AG04450 (cell line): ENCODE results near the gene MAML3. TPM values are rescaled to one million over a fixed set of nuclear protein-coding genes. Genes with fewer than 3 reads are reported as not detected.

Experiments used
- CTCF ChIA-PET: fragments of 300-600, 350-600 bp; formaldehyde crosslinking; extraction: SDS; loops from one replicate; lab custom pipeline; 2022; ENCODE audit warnings: antibody characterized with exemption, inconsistent platforms; lab: Charles Lee
- POLR2A ChIA-PET: fragments of 350-600 bp; formaldehyde crosslinking; extraction: SDS; loops from one replicate; lab custom pipeline; 2021; ENCODE audit warnings: antibody characterized with exemption, inconsistent platforms; lab: Yijun Ruan, JAX
- DNase-seq: peaks from one replicate; pipeline ENCODE4 v3.0.0-alpha.2; 2011; ENCODE audit warnings: low read depth, low spot score
- H3K27ac ChIP-seq: one replicate; pipeline ENCODE4 v1.5.1; 2012; ENCODE audit warnings: low read depth, low read length, control low read depth
- H3K27me3 ChIP-seq: one replicate; pipeline ENCODE4 v1.6.0; 2012; ENCODE audit warnings: low read length; ENCODE audit not compliant: control insufficient read depth, insufficient read depth
- H3K4me3 ChIP-seq: 2 replicates; pipeline ENCODE4 v1.5.1; 2011; ENCODE audit warnings: mild to moderate bottlenecking, low read depth, low read length, control low read depth
- H3K9me3 ChIP-seq: 2 replicates; pipeline ENCODE4 v1.5.1; 2012; ENCODE audit warnings: low read length; ENCODE audit not compliant: control insufficient read depth, insufficient read depth
- polyA plus RNA-seq: library from polyadenylated mRNA; depleted of rRNA; stranded (reverse); fragments of >200 nt; gene quantifications from 2 replicates; pipeline ENCODE4 v1.2.3, GENCODE V29; 2011
- TF ChIP-seq, protein P1 (sequence below): IDR thresholded peaks from 2 replicates; pipeline ENCODE4 v1.5.1; 2011; ENCODE audit warnings: low read depth, low read length, control low read depth, inconsistent platforms

Gene MAML3
- polyA plus RNA-seq, 1 experiment, result 4.1 TPM

- CTCF ChIA-PET, result no interaction called here
- no peak overlapping the region for H3K27ac ChIP-seq
- no peak overlapping the region for H3K4me3 ChIP-seq
- TF ChIP-seq, protein P1, sequence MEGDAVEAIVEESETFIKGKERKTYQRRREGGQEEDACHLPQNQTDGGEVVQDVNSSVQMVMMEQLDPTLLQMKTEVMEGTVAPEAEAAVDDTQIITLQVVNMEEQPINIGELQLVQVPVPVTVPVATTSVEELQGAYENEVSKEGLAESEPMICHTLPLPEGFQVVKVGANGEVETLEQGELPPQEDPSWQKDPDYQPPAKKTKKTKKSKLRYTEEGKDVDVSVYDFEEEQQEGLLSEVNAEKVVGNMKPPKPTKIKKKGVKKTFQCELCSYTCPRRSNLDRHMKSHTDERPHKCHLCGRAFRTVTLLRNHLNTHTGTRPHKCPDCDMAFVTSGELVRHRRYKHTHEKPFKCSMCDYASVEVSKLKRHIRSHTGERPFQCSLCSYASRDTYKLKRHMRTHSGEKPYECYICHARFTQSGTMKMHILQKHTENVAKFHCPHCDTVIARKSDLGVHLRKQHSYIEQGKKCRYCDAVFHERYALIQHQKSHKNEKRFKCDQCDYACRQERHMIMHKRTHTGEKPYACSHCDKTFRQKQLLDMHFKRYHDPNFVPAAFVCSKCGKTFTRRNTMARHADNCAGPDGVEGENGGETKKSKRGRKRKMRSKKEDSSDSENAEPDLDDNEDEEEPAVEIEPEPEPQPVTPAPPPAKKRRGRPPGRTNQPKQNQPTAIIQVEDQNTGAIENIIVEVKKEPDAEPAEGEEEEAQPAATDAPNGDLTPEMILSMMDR, result no peak
- H3K9me3 ChIP-seq, result peaks cover 6% of the 10 kb centered on the region; the same call in 1 of the 2 replicates
- no peak for DNase-seq
- POLR2A ChIA-PET, result no interaction called here
- no peaks in the 10 kb centered on the region for H3K27me3 ChIP-seq
Observed at GRCh38 chr4:139857977-139858376, 296.0 kb downstream of the MAML3 start.

- TF ChIP-seq, protein P1, result no peak
- no peak for DNase-seq
- CTCF ChIA-PET, result no interaction called here
- no peak overlapping the region for H3K27ac ChIP-seq
- no peaks in the 10 kb centered on the region for H3K27me3 ChIP-seq
- no peak overlapping the region for H3K4me3 ChIP-seq
- POLR2A ChIA-PET, result no interaction called here
- H3K9me3 ChIP-seq, result peaks cover 6% of the 10 kb centered on the region; the same call in 1 of the 2 replicates
Observed at GRCh38 chr4:139857021-139857420, 297.0 kb downstream of the MAML3 start.

DNA sequence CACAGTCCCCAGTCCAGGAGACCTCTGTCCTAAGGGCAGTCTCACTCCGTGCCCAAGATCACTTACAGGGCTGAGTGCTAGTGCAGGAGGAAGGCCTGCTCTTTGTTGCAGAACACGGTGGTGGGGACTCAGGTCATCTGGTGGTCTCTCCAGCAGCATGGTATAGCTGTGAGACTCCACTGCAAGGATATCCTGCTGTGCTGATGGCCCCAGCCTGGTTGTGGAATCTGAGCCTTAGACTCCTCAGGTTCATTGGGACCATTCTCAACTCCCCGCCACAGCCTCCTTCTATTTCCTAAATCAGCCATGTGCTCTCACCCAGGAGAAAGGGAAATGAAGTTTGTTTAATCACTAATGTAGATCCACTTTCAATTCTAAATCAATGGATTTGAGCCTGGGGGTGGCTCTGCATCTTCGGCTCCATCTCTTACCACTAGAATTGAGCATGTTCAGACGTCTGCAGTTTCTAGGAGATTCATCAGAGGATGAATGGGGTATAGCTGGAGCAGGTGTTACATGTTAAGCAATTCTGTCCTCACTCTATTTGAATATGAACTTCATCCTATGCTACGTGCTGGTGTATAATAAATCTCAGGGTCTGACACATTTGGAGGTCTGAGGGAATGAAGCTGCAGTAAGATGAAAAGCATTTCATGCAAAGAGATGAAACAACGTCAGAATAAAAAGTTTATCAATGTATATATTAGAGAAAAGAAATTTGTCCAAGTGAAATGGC, 299.1 kb downstream of the MAML3 start:
- TF ChIP-seq, protein P1, result no peak
- Histone ChIP-seq H3K27ac (no peak overlapping the region), H3K27me3 (no peaks in the 10 kb centered on the region), H3K4me3 (no peak overlapping the region), H3K9me3 (peaks cover 2% of the 10 kb centered on the region; the same call in 1 of the 2 replicates)
- POLR2A ChIA-PET, result no interaction called here
- no peak for DNase-seq
- CTCF ChIA-PET, result no interaction called here

DNA sequence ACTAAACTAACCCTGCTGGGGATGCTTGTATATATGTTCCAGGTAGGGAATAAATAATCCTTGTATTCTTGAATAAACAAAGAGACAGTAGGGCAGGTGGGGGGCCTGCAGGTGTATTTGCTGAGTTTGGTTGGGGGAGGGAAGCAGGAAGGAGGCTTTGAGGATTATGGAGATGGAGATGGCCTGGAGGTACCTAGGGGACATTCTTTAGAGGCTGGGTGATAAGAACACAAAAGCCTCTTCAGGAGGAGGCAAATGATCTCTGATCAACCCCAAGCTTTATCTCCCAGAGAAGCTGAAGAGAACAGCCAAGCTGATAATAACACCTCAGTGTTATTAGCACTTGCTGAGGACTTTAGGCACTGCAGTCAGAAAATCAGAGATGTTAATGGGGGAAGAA, 300.7 kb downstream of the MAML3 start:
- H3K27ac ChIP-seq, result no peak overlapping the region

More for the DNA sequence above, 300.7 kb downstream of the MAML3 start:
- TF ChIP-seq, protein P1, result no peak
- H3K9me3 ChIP-seq, result no peaks in the 10 kb centered on the region
- DNase-seq, result no peak
- no peaks in the 10 kb centered on the region for H3K27me3 ChIP-seq
- no peak overlapping the region for H3K4me3 ChIP-seq
- POLR2A ChIA-PET, result no interaction called here
- CTCF ChIA-PET, result no interaction called here
